HG03139 (cell line): ENCODE measurements around the gene TMEM119.
"Not testable (repeated sequence)": the region's sequence is repeated elsewhere in the genome, so short reads cannot be mapped to it uniquely, and the experiment has no call there.

Experiments
- ATAC-seq: cut with Tn5 transposase; IDR thresholded peaks from one replicate; pipeline ENCODE4 v1.9.1; 2021; ENCODE audit not compliant: unreplicated experiment

TMEM119 gene

DNA sequence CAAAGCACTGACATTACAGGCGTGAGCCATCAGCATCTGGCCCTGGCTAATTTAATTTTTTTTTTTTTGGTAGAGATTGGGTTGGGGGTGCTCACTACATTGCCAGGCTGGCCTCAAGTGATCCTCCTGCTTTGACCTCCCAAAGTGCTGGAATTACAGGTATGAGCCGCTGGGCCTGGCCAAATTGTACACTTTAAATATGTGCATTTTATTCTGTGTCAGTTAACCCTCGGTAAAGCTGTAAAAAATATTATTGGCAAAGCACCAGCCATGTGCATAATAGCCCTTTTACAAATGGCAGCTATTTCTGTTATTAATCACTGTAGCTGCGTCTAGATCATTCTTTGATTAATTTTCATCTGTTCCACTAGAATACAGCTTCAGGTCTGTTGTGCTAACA is 12.0 kb downstream of the TMEM119 start:
- no peak for ATAC-seq

DNA sequence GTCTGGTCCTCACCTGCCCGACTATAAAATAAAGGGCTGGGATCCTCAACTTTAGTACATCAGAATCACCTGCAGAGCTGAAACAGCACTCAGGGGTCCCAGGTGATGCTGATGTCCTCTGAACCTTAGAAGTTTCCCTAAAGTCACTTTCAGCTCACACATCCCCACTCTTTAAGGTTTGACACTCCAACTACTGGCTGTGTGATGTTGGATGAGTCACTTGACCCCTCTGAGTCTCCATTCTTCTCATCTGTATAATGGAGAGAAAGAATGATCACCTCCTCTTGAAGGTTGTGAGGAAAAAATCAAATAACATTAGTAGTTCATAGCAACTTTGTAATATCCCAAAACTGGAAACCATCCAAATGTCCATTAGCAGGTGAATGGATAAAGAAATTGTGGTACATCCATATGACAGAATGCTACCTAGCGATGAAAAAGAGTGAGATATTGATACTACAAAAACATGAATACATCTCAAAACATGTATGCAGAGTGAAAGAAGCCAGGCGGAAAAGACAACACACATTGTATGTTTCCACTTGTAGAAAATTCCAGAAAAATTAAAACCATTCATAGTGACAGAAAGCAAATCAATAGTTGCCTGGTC is 13.3 kb downstream of the TMEM119 start:
- no peak for ATAC-seq

DNA sequence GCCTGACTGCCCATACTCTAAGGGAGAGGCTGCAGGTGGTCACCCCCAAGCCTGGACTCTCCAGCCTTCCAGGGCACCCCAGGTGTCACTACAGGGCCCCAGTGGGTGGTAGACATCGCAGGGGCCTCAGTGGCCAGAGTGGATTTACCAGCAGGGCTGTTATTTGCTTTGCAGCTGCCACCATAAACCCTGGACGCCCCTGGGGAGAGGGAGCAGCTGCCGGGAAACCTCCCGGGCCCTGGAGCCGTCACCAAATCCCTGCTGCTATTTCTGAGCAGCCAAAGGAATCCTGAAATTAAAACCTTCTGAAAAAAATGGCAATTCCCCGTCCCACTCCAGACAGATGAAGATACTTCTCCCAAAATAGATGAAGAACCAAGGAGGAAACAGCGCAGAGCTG is 13.9 kb downstream of the TMEM119 start:
- ATAC-seq, result no peak

DNA sequence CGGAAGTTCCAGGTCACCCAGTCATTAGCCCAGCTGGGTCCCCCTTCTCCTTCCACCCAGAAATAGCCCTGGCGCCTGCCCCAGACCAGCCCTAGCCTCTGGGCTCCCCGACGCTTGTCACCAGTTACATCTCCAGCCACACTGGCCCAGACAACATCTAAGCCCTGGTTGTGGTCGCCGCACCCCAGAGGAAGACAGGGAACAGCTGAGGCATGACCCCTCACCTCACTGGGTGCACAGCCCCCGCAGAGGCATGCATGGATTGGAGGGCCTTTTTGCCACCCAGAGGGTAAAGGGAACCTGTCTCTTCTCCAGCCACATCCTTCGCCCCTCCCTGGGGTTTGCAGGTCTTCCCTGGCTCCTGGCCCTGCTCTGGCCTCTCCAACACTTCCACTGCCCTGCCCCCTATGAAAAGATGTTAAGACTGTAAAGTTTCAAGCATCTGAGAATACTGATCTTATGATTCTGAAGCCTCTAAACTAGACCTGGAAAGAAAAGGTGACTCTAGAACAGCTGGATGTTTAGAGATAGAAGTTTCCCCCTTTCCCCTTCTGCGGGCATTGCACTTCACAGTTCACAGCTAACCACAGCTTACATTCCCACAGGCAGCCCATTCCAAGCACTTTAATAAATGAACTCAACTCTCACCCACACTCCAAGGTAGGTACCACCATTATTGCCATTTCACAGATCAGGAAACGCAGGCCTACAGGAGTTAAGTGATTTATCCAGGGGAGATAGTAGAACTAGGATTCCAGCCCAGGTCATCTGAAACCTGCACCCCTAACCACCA is 14.7 kb downstream of the TMEM119 start:
- ATAC-seq, result no peak

DNA sequence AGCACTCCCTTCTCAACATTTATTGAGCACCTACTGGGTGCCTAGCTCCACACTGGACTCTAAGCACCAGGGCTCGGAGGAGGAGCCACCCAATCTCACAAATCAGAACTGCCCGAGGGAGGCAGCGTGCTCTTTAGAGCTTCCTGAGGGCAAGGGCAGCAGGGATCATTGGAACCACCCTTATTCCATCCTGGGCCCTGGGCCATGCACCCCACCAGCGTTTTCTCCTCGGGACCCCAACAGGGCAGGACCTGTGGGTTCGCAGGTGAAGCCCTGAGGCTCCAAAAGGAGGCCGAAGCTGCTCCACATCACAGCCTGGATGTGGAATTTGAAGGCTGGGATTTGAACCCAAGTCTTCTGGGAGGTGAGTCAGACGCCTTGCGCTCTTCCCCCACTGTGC is 15.4 kb downstream of the TMEM119 start:
- no peak for ATAC-seq

DNA sequence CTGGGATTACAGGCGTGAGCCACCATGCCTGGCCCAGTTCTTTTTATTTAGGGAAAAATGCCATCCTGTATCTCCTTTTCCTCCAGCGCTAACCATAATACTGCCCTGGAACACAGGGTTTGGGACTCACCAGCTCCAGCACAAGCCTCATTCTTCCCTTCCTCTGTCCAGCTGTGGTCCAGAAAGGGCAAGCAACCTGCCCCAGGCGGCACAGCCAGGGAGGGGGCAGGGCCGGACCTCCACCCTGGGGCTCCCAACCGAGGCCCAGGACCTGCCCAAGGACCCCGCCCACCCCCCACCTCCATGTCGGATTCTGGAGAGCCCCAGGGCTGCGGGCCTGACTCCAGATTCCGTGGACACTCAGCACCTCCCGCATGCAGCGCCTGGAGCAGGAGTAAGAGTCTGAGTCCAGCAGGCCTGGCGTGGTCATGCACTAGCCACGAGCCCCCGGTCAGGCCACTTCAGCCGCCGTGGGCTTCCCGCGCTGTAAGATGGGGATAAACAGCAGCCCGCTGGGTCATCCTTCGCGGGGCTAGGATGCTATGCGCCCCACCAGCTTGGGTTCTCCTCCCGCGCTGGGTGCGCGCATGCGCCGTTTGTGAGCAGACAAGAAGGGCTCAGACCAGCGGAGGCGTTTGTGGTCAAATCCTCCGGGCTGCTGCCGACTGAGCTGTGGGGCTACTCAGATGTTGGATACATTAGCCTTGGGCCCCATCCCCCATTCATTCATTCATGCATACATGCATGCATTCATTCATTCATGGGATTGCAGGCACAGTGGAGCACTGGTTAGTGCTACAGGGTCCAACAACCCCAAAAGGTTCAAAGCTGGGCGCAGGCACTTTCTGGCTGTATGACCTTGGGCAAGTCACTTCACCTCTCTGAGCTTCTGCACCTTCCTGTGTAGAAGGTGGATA is 16.3 kb downstream of the TMEM119 start:
- ATAC-seq, result no peak

DNA sequence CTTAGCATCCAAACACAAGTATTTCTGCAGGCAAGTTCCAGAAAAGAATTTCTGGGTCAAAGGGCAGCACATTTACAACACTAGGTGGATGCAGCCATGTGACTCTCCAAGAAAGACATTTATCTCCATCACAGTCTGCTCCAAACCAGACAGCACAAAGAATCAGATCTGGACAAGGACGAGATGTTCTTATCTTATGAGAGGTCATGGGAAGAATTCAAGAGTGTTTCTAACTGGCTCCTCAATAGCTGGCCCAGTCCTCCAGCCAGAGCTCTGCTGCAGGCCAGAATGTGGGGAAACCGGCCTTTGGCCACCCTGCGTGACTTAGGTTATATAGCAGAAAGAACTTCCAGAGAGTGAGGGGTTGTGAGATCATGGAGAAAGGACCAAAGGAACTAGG is 17.4 kb downstream of the TMEM119 start:
- ATAC-seq, result no peak

DNA sequence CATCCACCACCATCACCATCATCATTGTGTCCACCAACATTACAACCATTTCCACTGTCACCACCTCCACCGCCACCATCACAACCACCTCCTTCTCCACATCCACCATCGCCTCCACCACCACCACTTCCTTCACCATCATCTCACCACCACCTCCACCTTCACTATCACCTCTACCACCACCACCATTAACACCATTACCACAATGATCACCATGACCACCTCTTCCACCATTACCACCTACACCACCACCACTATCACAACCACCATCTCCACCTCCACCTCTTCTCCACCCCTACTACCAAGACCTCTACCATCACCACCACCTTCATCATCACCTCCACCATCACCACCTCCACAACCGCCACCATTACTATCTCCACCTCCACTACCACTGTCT is 19.1 kb downstream of the TMEM119 start:
- ATAC-seq, result no peak

DNA sequence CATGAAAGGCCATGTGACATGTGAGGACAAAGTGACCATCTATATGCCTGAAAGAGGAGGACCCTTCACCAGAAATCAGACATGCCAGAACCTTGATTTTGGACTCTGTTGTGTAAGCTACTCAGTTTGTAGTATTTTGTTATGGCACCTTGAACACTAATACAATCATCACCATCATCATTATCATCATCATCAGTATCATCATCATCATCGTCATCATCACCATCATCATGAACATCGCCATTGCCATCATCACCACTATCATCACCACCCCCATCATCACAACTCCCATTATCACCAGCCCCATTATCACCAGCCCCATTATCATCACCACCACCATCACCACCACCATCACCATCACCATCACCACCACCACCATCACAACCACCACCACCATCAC is 19.6 kb downstream of the TMEM119 start:
- ATAC-seq, result no peak

DNA sequence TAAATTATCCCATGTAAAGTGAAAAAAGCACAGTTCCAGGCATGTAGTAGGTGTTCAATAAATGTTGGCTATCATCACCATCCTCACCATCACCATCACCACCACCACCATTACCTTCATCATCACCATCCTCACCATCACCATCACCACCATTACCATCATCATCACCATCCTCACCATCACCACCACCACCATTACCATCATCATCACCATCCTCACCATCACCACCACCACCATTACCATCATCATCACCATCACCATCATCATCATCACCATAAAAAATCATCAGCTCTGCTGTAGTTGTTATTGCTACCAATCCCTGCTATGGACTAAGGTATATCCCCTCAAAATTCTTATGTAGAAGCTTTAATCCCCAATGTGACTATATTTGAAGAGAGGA is 20.4 kb downstream of the TMEM119 start:
- no peak for ATAC-seq

DNA sequence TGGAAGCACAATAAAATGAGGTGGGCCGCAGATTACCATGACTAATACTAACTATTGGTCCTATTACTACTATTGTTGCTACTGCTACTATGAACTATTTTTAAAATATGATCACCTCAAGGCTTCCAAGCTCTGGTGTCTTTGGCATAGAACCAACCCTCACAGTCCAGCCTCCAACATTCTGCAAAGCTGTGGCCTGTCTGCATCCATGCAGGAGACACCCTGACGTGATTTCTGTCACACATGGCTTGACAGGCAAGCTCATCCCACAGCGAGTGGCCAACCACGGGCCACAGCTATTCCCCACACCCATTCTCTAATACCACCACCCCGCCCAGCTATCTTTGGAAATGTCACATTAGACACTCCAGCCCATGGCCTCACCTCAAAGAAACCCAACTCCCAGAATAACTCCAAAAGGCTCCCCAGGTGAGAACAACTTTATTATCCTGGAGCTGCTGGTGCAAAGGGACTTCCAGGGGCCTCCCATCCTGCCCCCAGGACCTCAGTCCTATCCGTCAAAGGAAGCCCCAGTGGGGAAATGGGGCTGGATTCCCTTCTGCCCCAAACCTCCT is 21.1 kb downstream of the TMEM119 start:
- ATAC-seq, result no peak

DNA sequence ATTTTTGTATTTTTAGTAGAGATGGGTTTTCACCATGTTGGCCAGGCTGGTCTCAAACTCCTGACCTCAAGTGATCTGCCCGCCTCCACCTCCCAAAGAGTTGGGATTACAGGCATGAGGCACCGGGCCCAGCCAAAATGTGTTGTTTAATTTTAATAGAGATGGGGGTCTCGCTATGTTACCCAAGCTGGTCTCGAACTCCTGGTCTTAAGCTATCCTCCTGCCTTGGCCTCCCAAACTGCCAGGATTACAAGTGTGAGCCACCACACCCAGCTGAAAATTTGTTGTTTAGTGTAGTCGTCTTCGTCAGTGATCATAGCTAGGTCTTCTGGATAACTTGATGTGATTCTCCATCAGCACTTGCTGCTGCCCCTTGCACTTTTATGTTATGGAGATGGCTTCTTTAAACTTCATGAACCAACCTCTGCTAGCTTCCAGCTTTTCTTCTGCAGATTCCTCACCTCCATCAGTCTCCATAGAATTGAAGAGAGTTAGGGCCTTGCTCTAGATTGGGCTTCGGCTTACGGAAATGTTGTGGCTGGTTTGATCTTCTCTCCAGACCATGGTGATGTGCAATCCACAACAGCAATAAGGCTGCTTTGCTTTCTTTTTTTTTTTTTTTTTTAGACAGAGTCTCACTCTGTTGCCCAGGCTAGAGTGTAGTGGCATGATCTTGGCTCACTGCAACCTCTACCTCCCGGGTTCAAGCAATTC is 22.5 kb downstream of the TMEM119 start:
- ATAC-seq, result no peak

DNA sequence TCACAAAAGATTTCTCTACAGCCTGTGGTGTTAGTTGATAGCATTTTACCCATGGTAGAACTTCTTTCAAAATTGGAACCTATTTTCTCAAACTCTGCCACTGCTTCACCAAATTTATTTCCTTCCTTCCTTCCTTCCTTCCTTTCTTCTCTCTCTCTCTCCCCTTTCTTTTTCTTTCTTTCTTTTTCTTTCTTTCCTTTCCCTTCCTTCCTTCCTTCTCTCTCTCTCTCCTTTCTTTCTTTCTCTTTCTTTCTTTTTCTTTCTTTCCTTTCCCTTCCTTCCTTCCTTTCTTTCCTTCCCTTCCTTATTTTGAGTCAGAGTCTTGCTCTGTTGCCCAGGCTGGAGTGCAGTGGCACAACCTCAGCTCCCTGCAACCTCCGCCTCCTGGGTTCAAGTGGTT is 23.6 kb downstream of the TMEM119 start:
- ATAC-seq, result not testable (repeated sequence)

DNA sequence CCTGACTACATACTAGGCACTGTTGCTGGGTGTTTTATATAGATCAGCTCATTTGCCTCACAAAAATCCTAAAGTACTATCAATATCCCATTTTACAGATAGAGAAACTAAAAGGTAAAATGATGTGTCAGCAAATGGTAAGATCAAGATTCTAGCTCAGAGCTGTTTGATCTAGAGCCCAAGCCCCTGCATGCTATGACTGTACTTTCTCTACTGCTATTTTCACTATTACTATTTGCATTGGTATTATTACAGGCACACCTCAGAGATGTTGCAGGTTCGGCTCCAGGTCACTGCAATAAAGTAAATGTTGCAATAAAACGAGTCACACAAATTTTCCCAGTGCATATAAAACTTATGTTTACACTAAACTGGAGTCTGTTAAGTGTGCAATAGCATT is 24.6 kb downstream of the TMEM119 start:
- ATAC-seq, result no peak

DNA sequence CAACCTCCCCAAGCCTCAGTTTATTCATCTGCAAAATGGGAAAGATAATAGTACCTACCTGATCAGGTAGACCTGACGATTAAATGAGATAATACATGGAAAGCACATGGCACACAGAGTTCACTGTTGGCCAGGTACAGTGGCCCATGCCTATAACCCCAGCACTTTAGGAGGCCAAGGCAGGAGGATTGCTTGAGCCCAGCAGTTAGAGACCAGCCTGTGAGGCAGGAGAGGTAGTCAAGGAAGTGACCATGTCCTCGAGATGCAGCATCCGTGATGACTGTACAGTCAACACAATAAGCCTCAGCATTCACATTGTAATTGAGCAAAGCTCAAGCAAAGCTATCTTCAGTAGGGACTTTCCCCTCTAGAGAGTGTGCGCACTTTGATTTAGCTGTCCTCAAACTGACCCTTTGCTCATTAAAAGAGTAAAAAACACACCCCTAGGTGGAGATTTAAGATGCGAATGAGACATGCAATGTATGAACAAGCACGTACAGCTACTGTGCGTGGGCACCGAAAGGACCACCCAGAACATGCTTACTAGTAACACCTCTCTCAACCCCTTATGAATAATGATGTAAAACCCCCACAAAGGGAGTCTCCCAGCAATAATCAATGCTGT is 25.6 kb downstream of the TMEM119 start:
- no peak for ATAC-seq

DNA sequence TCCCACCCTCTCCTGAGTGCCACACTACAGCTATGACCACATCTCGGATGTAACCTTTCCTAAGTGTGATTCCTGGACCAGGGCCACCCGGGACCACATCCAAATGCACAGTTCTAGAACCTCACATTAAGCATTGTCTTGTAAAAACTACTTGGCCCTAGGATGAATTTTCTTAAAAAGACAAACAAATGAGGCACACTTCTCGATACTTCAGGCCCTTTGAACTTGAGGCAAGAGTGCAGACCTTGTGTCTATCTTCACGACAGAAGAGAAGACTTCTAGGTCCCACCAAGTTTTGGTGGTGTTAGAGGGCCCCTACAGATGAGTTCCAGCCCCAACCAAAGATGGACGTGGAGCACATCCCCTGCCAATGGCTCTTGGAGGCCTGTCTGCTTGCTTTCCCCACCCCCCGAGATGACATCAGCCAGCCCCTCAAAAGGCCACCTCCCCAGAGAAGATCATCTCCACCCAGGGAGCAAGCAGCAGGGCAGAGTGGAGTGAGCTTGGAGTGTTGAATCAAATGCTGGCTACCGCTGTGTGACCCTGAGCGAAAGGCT is 26.2 kb downstream of the TMEM119 start:
- no peak for ATAC-seq

DNA sequence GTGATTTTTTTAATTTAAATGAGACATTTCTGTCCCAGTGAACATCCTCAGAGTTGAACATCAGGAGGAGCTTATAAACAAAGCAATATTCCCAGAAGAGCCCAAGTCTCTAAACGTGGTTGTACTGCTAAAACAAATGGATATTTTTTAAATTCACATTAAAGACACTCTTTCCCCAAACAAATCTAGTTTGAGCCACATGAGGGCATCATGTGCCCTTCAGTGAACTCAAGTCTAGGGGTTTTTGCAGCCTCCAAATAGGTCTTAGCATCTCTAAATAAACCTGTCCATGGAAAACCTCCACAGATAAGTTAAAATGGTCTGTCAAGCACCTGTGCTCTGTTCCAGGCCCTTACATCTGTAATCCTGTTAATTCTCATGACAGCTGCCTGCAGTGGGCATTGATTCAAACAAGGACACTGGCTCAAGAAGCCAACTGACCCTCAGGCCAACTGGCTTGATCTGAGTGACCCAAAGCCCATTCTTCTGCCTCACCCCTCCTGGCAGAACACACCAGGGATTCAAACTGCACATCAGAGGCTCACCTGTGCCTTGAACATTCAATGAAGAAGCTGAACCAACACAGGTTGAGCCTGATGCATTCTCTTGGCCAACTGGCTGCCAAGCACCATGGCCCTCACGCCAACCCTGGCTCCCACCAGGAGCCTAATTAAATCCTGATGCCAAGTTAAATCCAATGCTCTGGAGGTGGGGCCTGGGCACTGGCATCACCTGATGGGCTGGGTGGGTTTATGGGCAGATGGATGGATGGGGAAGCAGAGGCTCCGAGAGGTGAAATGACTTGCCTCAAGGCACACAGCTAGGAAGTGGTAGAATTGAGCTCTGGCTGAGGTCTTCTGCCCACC is 26.9 kb downstream of the TMEM119 start:
- ATAC-seq, result no peak

DNA sequence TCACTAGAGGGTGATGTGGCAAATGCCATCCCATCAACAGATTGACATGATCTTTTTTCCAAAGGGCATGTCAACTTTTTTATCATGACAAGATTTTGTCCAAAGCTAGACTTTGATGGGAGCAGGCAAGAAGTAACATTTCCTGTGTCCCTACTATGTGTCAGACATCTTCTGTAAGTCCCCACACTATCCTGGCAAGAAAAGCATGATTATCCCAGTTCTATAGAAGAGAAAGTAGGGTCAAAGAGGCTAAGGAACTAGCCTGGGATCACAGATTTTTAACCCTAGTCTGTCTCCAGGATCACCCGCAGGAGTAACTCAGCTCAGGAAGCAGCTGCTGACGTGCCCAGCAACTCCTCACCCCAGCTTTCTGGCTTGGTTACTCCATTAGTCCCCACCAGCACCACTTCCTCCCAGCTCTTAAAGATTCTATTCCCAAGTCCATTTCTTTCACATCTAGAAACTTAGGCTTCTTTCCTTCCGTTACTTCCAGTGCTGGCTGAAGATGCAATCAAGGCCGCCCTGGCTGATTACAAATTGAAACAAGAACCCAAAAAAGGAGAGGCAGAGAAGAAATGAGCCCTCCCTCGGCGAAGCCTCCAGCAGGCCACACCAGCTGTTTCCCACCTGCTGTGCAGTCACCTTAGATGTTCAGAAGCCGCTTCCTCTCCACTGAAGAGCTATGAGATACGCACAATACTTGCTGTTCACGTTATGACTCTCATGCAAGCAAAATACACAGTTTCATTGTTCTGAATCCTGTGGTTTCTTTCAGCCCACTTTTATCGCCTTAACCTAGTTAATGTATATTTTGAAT is 29.3 kb downstream of the TMEM119 start:
- ATAC-seq, result peak; percentile 59
